ENCODE measurements around the gene SLC15A4.
A peak's percentile ranks its signal among the peaks of the same experiment; 100 is the strongest.

The SLC15A4 gene

DNA sequence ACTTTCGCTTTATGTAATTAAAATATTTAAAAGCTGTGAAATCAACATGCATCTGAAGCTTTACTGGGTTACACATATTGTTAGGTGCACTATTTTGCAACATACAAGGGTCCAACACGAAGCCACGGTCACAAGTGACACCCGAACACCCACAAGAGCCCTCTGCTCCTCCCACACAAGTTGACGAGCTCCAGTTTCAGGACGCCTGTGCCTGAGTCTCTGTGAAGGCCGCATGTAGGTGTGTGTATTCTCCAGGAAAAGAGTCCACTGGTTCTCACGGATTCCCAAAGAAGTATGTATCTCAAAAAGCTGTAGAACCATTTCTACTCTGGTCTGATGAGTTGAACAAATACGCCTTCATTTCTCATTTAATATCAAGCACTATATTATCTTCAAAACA is 12.0 kb downstream of the SLC15A4 start:
- Histone ChIP-seq H3K9me3 (replicated peaks; ENCODE audit: insufficient read depth, low read length) (no peaks in the 10 kb centered on the region), H3K27ac (ENCODE audit: low read length) (no peak overlapping the region), H3K9me2 (replicated peaks; ENCODE audit: insufficient read depth, low read length) (no peaks in the 10 kb centered on the region), H3K4me1 (ENCODE audit: low read length) (peaks cover 7% of the 10 kb centered on the region; the same call in 1 of the 2 replicates), H2AFZ (ENCODE audit: low read length) (no peak overlapping the region), H3K79me2 (ENCODE audit: low read length) (peaks cover 71% of the 10 kb centered on the region), H4K20me1 (ENCODE audit: insufficient read depth, low read length) (no peaks in the 10 kb centered on the region), H3F3A (ENCODE audit: insufficient read depth, low read length) (peaks cover 16% of the 10 kb centered on the region), H3K27me3 (replicated peaks; ENCODE audit: insufficient read depth, low read length) (no peaks in the 10 kb centered on the region), H3K36me3 (replicated peaks; ENCODE audit: insufficient read depth, low read length) (no peaks in the 10 kb centered on the region), H3K9ac (ENCODE audit: low read length) (no peak overlapping the region), H3K4me3 (ENCODE audit: low read length) (no peak overlapping the region), H3K4me2 (ENCODE audit: low read depth, low read length) (no peak overlapping the region)
- TF ChIP-seq EZH2 (optimal IDR thresholded peaks at IDR 0.05; ENCODE audit: low read depth, low read length) (no peak), EZH2phosphoT487 (IDR thresholded peaks at IDR 0.05; ENCODE audit: low read length) (no peak)
- TF ChIP-seq, protein P1, sequence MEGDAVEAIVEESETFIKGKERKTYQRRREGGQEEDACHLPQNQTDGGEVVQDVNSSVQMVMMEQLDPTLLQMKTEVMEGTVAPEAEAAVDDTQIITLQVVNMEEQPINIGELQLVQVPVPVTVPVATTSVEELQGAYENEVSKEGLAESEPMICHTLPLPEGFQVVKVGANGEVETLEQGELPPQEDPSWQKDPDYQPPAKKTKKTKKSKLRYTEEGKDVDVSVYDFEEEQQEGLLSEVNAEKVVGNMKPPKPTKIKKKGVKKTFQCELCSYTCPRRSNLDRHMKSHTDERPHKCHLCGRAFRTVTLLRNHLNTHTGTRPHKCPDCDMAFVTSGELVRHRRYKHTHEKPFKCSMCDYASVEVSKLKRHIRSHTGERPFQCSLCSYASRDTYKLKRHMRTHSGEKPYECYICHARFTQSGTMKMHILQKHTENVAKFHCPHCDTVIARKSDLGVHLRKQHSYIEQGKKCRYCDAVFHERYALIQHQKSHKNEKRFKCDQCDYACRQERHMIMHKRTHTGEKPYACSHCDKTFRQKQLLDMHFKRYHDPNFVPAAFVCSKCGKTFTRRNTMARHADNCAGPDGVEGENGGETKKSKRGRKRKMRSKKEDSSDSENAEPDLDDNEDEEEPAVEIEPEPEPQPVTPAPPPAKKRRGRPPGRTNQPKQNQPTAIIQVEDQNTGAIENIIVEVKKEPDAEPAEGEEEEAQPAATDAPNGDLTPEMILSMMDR (IDR thresholded peaks at IDR 0.05; ENCODE audit: low read length), result no peak
- no peak for DNase-seq

DNA sequence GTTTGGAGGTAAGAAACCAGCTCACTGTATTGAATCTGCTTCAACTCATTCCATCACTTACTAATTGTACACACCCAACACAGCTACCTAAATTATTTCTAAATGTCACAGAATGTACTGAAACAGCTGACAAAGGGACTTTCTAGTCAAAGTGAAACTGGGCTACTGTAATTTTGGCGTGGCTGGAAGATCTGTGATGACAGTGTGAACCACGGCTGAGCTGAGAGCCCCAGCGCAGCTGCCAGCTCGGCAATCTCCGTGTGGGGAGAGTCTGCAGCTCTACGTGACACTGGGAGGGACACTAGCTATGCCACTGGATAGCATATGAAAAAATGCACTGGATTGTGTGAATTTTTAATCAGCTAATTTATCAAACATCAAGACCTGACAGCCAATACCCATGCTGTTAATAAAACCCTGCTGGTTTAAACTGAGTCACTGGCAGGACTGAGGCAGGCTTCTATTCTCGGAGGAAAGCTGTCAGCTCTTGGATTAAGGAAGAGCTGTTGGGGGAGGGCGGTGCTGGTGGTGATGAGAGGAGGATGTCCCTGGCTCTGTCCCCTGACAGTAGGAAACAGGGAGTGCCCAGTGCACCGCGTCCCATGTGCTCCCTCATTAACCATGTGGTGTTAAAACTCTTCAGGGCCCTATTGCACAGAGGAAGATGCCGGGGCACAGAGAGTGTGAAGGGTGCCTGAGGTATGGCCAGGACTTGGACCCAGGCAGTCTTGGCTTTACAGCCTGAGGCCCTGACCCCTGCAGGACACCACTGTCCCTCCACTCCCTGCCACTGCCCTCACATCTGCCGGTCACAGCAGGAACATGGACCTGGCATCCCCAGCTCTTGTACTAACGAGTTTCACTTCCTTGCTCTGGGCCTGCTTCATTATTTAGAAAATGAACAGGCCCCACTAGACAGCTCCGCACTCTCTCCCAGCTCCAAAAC is 13.3 kb downstream of the SLC15A4 start:
- Histone ChIP-seq H3K27ac (ENCODE audit: low read length) (peak overlapping the region; percentile 94), H3K36me3 (replicated peaks; ENCODE audit: insufficient read depth, low read length) (no peaks in the 10 kb centered on the region), H3K79me2 (ENCODE audit: low read length) (peaks cover 58% of the 10 kb centered on the region), H3K27me3 (replicated peaks; ENCODE audit: insufficient read depth, low read length) (no peaks in the 10 kb centered on the region), H3K9ac (ENCODE audit: low read length) (peak overlapping the region; percentile 72), H3K9me2 (replicated peaks; ENCODE audit: insufficient read depth, low read length) (no peaks in the 10 kb centered on the region), H3K4me1 (ENCODE audit: low read length) (peaks cover 7% of the 10 kb centered on the region; the same call in 1 of the 2 replicates), H4K20me1 (ENCODE audit: insufficient read depth, low read length) (no peaks in the 10 kb centered on the region), H3F3A (ENCODE audit: insufficient read depth, low read length) (peaks cover 16% of the 10 kb centered on the region), H3K4me3 (ENCODE audit: low read length) (peak overlapping the region; percentile 47), H3K4me2 (ENCODE audit: low read depth, low read length) (peak overlapping the region; percentile 86), H2AFZ (ENCODE audit: low read length) (no peak overlapping the region), H3K9me3 (replicated peaks; ENCODE audit: insufficient read depth, low read length) (no peaks in the 10 kb centered on the region)
- peak; percentile 86 for DNase-seq
- no peak for TF ChIP-seq EZH2 (optimal IDR thresholded peaks at IDR 0.05; ENCODE audit: low read depth, low read length)
- TF ChIP-seq EZH2phosphoT487 (IDR thresholded peaks at IDR 0.05; ENCODE audit: low read length), result no peak
- TF ChIP-seq, protein P1 (IDR thresholded peaks at IDR 0.05; ENCODE audit: low read length), result 0 out of 2 replicates have a peak, but pooled peaks have one; percentile 3

DNA sequence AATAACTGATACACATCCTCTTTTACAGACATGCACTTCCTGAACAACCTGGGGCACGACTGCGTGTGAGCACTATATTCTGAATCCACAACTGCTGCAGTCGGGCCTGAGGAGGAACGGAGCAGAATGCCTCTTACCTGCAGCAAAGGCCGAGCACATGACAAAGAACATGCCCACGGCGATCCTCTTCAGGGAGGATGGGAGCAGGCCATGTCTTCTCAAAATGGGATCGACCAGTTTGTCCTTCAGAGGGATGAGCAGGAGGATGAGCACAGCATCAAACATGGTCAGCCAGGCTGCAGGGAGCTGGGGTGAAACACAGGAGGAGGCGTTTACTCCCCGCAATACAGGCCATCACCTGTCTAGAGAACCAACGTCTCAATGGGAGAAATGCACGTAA is 15.1 kb downstream of the SLC15A4 start:
- Histone ChIP-seq H3K79me2 (ENCODE audit: low read length) (peaks cover 49% of the 10 kb centered on the region), H3K4me1 (ENCODE audit: low read length) (peaks cover 7% of the 10 kb centered on the region; the same call in 1 of the 2 replicates)
- no peak for DNase-seq

More for the DNA sequence above, 15.1 kb downstream of the SLC15A4 start:
- H3K27me3 ChIP-seq (replicated peaks; ENCODE audit: insufficient read depth, low read length), result no peaks in the 10 kb centered on the region
- TF ChIP-seq EZH2 (optimal IDR thresholded peaks at IDR 0.05; ENCODE audit: low read depth, low read length) (no peak), EZH2phosphoT487 (IDR thresholded peaks at IDR 0.05; ENCODE audit: low read length) (no peak)
- TF ChIP-seq, protein P1 (IDR thresholded peaks at IDR 0.05; ENCODE audit: low read length), result no peak
- H3K4me2 ChIP-seq (ENCODE audit: low read depth, low read length), result no peak overlapping the region
- H3F3A ChIP-seq (ENCODE audit: insufficient read depth, low read length), result peaks cover 16% of the 10 kb centered on the region
- H4K20me1 ChIP-seq (ENCODE audit: insufficient read depth, low read length), result no peaks in the 10 kb centered on the region
- H3K27ac ChIP-seq (ENCODE audit: low read length), result no peak overlapping the region
- no peak overlapping the region for H3K4me3 ChIP-seq (ENCODE audit: low read length)
- H3K9ac ChIP-seq (ENCODE audit: low read length), result no peak overlapping the region
- H3K9me3 ChIP-seq (replicated peaks; ENCODE audit: insufficient read depth, low read length), result no peaks in the 10 kb centered on the region
- no peaks in the 10 kb centered on the region for H3K36me3 ChIP-seq (replicated peaks; ENCODE audit: insufficient read depth, low read length)
- no peaks in the 10 kb centered on the region for H3K9me2 ChIP-seq (replicated peaks; ENCODE audit: insufficient read depth, low read length)
- no peak overlapping the region for H2AFZ ChIP-seq (ENCODE audit: low read length)
